Prostate gland (tissue), 2 donors: ENCODE data around the gene BTNL2. TPM values are rescaled to one million over a fixed set of nuclear protein-coding genes. Genes with fewer than 3 reads are reported as not detected.
"Not testable (repeated sequence)": the region's sequence is repeated elsewhere in the genome, so short reads cannot be mapped to it uniquely, and the experiment has no call there.

Experiments
- DNase-seq: peaks from one replicate; pipeline ENCODE4 v3.0.0-alpha.2; 2019; ENCODE audit warnings: low spot score
- H3K27ac ChIP-seq, 2 donors: fragments of 200-600 bp; sonication (generic); 2 replicates each; pipeline ENCODE4 v1.5.1; 2017 to 2019
- H3K27me3 ChIP-seq: fragments of 200-600 bp; sonication (generic); replicated peaks from 2 replicates; pipeline ENCODE4 v1.5.1; 2019; ENCODE audit not compliant: insufficient read depth
- H3K36me3 ChIP-seq, 2 donors: fragments of 200-600 bp; sonication (generic); 1 replicate in 1 of 2; 2 replicates in 1 of 2; pipeline versions ENCODE4 v1.5.1 to v1.8.1; 2017 to 2019
- H3K4me1 ChIP-seq: fragments of 200-600 bp; sonication (generic); replicated peaks from 2 replicates; pipeline ENCODE4 v1.5.1; 2019
- H3K4me3 ChIP-seq, 2 donors: fragments of 200-600 bp; sonication (generic); 2 replicates each; pipeline ENCODE4 v1.5.1; 2017 to 2019
- H3K9me3 ChIP-seq: fragments of 200-600 bp; sonication (generic); 2 replicates; pipeline ENCODE4 v1.5.1; 2017
- POLR2A ChIP-seq: fragments of 450-650 bp; IDR thresholded peaks from one replicate; pipeline ENCODE4 v1.6.1; 2016; ENCODE audit warnings: antibody characterized with exemption, mild to moderate bottlenecking
- POLR2AphosphoS5 ChIP-seq: sonication (generic); formaldehyde crosslinking; IDR thresholded peaks from one replicate; pipeline ENCODE4 v1.6.1; 2017; ENCODE audit warnings: antibody characterized with exemption
- WGBS: methylation state at CpG from one replicate; pipeline ENCODE4 v1.1.5; 2018; 5-methylcytosine and 5-hydroxymethylcytosine counted together
- intact Hi-C: fragments of 100-400 bp; cut with DNase I; formaldehyde crosslinking; loops from one replicate; pipeline ENCODE4 v1.14.2; 2022
- total RNA-seq, 2 donors: library from RNA; depleted of rRNA; stranded (reverse); fragments of >200 nt; gene quantifications; one replicate each; pipeline ENCODE4 v1.1.0, GENCODE V29; 2016
- TF ChIP-seq, protein P1 (sequence below), 4 experiments: fragments of 200-600 bp in 2 of 4; fragments of 450-650 bp in 2 of 4; sonication (generic) in 2 of 4; IDR thresholded peaks; 1 replicate in 3 of 4; 2 replicates in 1 of 4; pipeline ENCODE4 v1.5.1; 2016 to 2019; ENCODE audit warnings: antibody characterized with exemption in 4 of 4, mild to moderate bottlenecking in 2 of 4, moderate library complexity in 2 of 4

The BTNL2 gene
- total RNA-seq, 2 donors from 2014 or later: not detected

DNA sequence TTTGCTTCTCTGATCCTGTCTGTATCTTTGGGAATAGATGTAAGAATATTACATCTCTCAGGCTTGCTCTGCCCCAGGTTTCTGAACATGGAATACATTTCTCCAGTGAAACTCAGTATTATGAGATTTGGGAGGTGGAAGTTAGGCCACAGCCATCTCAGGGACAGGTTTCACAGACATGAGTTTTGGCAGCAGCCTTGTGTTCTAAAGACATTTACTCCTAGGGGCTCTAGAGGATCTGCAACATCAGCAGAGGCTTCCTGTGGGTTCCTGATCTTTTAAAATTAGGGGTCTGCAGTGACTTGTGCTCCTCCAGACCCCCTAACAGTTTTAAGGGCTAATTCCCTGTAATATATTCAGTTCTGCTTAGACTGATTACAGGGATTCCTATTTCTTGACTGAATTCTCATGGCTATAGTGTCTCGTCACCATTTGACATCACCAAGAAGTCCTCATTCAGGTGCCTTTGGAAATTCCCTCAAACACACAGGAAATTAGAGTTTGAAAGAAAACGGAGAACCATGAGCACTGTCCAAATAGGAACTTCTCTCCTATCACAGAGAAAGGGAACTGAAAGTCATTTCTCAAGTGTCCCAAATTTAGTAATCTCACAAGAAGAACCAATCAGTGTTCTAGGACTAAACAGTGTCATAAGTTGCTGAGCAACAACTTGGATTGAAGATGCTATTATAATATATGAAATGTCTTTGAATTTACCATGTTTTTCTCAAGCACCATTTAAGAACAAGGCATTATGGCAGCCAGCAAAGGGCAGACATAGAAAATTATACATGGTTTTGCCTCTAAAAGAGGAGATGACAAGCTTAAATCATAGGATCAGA lies 30.2 kb upstream of the BTNL2 start:
- H3K27ac ChIP-seq: no peak overlapping the region
- intact Hi-C loops: no loop called here
- no peaks in the 10 kb centered on the region for H3K36me3 ChIP-seq
- no peaks in the 10 kb centered on the region for H3K9me3 ChIP-seq
- H3K4me1 ChIP-seq: no peaks in the 10 kb centered on the region
- TF ChIP-seq, protein P1, sequence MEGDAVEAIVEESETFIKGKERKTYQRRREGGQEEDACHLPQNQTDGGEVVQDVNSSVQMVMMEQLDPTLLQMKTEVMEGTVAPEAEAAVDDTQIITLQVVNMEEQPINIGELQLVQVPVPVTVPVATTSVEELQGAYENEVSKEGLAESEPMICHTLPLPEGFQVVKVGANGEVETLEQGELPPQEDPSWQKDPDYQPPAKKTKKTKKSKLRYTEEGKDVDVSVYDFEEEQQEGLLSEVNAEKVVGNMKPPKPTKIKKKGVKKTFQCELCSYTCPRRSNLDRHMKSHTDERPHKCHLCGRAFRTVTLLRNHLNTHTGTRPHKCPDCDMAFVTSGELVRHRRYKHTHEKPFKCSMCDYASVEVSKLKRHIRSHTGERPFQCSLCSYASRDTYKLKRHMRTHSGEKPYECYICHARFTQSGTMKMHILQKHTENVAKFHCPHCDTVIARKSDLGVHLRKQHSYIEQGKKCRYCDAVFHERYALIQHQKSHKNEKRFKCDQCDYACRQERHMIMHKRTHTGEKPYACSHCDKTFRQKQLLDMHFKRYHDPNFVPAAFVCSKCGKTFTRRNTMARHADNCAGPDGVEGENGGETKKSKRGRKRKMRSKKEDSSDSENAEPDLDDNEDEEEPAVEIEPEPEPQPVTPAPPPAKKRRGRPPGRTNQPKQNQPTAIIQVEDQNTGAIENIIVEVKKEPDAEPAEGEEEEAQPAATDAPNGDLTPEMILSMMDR (IDR thresholded peaks at IDR 0.05): no peak
- TF ChIP-seq POLR2AphosphoS5 (peak; percentile 4), POLR2A (no peak)
- no peak for DNase-seq
- H3K4me3 ChIP-seq: no peak overlapping the region
- 73% methylated on average over 2 of the region's 2 CpGs for WGBS
- no peaks in the 10 kb centered on the region for H3K27me3 ChIP-seq

DNA sequence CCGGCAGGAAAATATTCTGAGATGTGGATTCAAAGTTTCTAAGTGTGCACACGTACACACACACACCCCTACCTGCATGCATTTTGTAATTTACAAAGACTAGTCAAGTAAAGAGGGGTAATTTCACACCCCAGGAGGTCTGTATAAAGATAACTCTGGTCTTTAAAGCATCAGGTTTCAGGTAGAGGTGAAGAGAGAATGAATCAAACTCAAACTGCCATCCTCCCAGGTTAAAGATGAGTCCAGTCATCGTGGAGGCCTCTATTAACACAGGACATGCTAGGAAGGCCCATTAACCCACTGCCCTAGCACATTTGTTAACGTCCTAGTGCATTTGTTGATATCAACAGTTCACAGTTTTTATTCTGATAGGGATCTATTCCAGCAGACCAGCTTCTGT lies 29.2 kb upstream of the BTNL2 start:
- Histone ChIP-seq H3K27ac (no peak overlapping the region), H3K4me3 (no peak overlapping the region), H3K4me1 (no peaks in the 10 kb centered on the region), H3K9me3 (no peaks in the 10 kb centered on the region), H3K36me3 (no peaks in the 10 kb centered on the region), H3K27me3 (no peaks in the 10 kb centered on the region)
- TF ChIP-seq, protein P1 (IDR thresholded peaks at IDR 0.05): no peak
- WGBS: 63% methylated on average over 4 of the region's 4 CpGs
- intact Hi-C loops: no loop called here
- no peak for DNase-seq

DNA sequence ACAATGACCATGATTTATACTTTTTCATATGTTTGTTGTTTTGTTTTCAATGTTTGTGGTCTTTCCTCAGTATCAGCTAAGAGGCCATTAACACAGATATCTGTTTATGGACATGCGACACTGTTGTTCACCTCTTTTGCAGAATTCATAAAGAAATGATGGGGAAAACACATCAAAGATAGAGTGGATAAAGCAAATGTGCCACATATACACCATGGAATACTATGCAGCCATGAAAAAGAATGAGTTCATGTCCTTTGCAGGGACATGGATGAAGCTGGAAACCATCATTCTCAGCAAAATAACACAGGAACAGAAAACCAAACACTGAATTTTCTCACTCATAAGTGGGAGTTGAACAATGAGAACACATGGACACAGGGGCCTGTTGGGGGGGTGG lies 27.0 kb upstream of the BTNL2 start:
- intact Hi-C loops, H3K4me3 ChIP-seq, H3K9me3 ChIP-seq, DNase-seq, H3K36me3 ChIP-seq, H3K27ac ChIP-seq, H3K4me1 ChIP-seq, H3K27me3 ChIP-seq: not testable (repeated sequence)
- 98% methylated on average over 1 of the region's 1 CpG for WGBS

DNA sequence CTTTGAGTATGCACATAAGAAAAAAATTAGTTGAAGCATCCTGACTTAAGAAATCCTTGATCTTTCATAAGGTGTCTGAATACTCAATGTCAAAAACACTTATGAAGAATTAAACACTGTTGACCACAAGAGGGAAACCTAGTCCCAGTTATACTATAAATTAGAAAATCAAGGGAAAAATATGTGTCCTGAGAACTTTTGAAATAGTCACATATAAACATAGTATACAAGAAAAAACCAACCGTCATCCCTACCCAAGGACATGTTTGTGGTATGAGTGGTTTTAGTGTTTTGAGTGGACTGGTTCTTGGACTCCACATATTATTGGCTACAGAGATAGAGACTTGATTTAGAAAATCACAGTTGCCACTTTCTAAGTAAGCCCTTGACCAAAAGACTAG lies 25.1 kb upstream of the BTNL2 start:
- Histone ChIP-seq H3K36me3 (no peaks in the 10 kb centered on the region), H3K27me3 (no peaks in the 10 kb centered on the region), H3K27ac (no peak overlapping the region), H3K4me3 (no peak overlapping the region), H3K4me1 (no peaks in the 10 kb centered on the region), H3K9me3 (no peaks in the 10 kb centered on the region)
- DNase-seq: no peak
- WGBS: 0% methylated on average over 1 of the region's 1 CpG
- TF ChIP-seq, protein P1 (IDR thresholded peaks at IDR 0.05): peak in 3 of 4 experiments; percentile 55 to 64 (median 62)
- no peak for TF ChIP-seq POLR2AphosphoS5
- no peak for TF ChIP-seq POLR2A
- intact Hi-C loops: no loop called here

DNA sequence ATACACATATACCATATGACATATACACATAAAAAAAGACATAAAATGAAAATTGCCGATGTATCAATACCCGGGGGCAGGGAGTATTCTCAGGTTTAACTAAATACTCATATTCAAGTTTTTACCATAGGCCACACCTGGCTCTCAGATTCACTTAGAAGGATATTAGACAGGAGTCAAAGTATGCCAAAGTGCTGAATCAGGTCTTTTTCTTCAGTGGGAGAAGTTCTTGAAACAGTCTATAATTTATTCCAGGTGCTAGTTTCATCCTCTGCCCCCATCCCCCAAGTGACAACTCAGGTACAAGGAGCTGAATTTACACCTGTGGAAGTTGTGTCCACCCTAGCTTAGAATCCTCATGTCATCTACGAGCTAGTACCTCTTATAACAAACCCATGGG lies 24.2 kb upstream of the BTNL2 start:
- TF ChIP-seq POLR2AphosphoS5 (no peak), POLR2A (no peak)
- TF ChIP-seq, protein P1 (IDR thresholded peaks at IDR 0.05): no peak
- no peaks in the 10 kb centered on the region for H3K36me3 ChIP-seq
- intact Hi-C loops: no loop called here
- DNase-seq: no peak
- no peaks in the 10 kb centered on the region for H3K27me3 ChIP-seq
- H3K9me3 ChIP-seq: no peaks in the 10 kb centered on the region
- WGBS: 76% methylated on average over 3 of the region's 3 CpGs
- no peak overlapping the region for H3K4me3 ChIP-seq
- H3K27ac ChIP-seq: no peak overlapping the region
- no peaks in the 10 kb centered on the region for H3K4me1 ChIP-seq
